Measurements from ENCODE around the gene FADS3.

FADS3 gene

DNA sequence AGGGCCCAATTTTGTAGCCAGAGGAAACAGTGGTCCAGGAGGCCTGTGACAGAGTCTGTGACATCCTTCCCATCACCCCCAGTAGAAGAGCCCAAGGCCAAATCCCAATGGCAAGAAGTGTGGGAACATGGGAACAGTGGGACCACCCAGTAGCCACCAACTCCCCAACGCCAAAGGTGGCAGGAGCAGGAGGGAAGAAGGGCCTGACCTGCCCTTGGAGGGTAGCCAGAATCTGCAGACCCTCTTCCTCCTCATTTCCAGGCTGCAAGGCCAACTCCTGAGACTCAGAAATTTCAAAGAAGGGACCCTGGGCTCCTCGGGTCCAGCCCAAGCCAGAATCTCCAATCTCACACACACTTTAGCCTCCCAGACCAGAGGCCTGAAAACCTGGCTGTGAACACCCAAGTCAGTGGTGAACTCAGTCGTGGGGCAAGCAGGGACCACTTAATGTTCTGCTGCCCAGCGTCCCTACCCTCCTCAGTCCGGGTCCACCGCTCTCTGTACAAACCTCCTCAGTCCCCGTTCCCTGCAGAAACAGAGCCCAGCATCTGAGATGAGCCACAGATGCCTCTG is 19.9 kb upstream of the FADS3 start:
- no peaks in the 10 kb centered on the region for H3K36me3 ChIP-seq (ENCODE audit: insufficient read depth, low read length)
- H3K9me3 ChIP-seq (ENCODE audit: insufficient read depth, low read length, severe bottlenecking): no peaks in the 10 kb centered on the region
- H2AFZ ChIP-seq (ENCODE audit: low read depth, low read length): no peak overlapping the region
- no peaks in the 10 kb centered on the region for H3K4me1 ChIP-seq (ENCODE audit: insufficient read depth, low read length)
- H3K79me2 ChIP-seq (ENCODE audit: insufficient read depth, low read length): no peaks in the 10 kb centered on the region
- no peaks in the 10 kb centered on the region for H4K20me1 ChIP-seq (ENCODE audit: insufficient read depth, low read length)
- H3K9ac ChIP-seq (ENCODE audit: low read depth, low read length): no peak overlapping the region
- no peak overlapping the region for H3K4me3 ChIP-seq (ENCODE audit: low read depth in 1 of 2, low read length in 2 of 2)
- TF ChIP-seq CTCF (IDR thresholded peaks at IDR 0.05; ENCODE audit: borderline replicate concordance, extremely low read depth, low read length, poor library complexity, severe bottlenecking) (no peak), EZH2 (IDR thresholded peaks at IDR 0.05; ENCODE audit: borderline replicate concordance, low read depth, low read length, severe bottlenecking) (no peak)
- H3K4me2 ChIP-seq (ENCODE audit: insufficient read depth, low read length): no peak overlapping the region
- no peak overlapping the region for H3K27ac ChIP-seq (ENCODE audit: low read length)
- DNase-seq (no peak), ATAC-seq (ENCODE audit: insufficient read depth, low read depth) (no peak)
- no peaks in the 10 kb centered on the region for H3K27me3 ChIP-seq (ENCODE audit: insufficient read depth, low read length, poor library complexity)

- H4K20me1 ChIP-seq (ENCODE audit: insufficient read depth, low read length): 0 out of 2 replicates have a peak, but pooled peaks cover 2% of the 10 kb centered on the region
- H3K9ac ChIP-seq (ENCODE audit: low read depth, low read length): no peak overlapping the region
- TF ChIP-seq EZH2 (IDR thresholded peaks at IDR 0.05; ENCODE audit: borderline replicate concordance, low read depth, low read length, severe bottlenecking) (no peak), CTCF (IDR thresholded peaks at IDR 0.05; ENCODE audit: borderline replicate concordance, extremely low read depth, low read length, poor library complexity, severe bottlenecking) (no peak)
- H3K27ac ChIP-seq (ENCODE audit: low read length): no peak overlapping the region
- H3K79me2 ChIP-seq (ENCODE audit: insufficient read depth, low read length): no peaks in the 10 kb centered on the region
- no peaks in the 10 kb centered on the region for H3K4me1 ChIP-seq (ENCODE audit: insufficient read depth, low read length)
- H3K4me2 ChIP-seq (ENCODE audit: insufficient read depth, low read length): no peak overlapping the region
- DNase-seq (no peak), ATAC-seq (ENCODE audit: insufficient read depth, low read depth) (no peak)
- H3K36me3 ChIP-seq (ENCODE audit: insufficient read depth, low read length): no peaks in the 10 kb centered on the region
- H2AFZ ChIP-seq (ENCODE audit: low read depth, low read length): no peak overlapping the region
- no peak overlapping the region for H3K4me3 ChIP-seq (ENCODE audit: low read depth in 1 of 2, low read length in 2 of 2)
- H3K27me3 ChIP-seq (ENCODE audit: insufficient read depth, low read length, poor library complexity): no peaks in the 10 kb centered on the region
- H3K9me3 ChIP-seq (ENCODE audit: insufficient read depth, low read length, severe bottlenecking): no peaks in the 10 kb centered on the region
These were observed 19.1 kb upstream of the FADS3 start for GRCh38 chr11:61910187-61911127.

DNA sequence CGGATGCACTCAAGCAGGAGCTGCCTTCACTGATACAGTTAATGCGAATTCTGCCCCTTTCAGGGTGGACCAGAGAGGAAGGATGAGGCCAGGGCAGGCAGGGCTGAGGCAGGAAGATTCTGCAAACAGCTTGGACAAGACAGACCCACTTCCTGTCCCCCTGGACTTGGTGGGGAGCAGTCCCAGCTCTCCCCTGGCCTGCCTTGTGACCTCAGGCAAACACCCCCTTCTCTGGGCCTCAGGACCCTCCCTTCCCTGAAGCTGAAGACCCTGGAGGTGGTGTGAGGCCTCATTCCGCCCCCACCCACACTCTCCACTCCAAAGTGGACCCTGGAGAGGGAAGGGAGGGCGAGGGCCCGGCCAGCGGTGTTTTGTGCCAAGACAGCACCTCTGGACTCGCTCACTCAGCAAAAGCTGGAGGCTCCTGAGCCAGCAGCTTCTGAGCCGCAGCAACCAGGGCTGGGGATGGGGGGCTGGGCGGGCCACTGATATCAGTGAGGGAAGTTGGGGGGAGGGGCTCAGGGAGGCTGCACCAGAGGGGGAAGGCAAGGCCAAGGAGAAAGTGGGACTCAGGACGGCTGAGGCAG is 17.5 kb upstream of the FADS3 start:
- Histone ChIP-seq H3K27me3 (ENCODE audit: insufficient read depth, low read length, poor library complexity) (no peaks in the 10 kb centered on the region), H3K9me3 (ENCODE audit: insufficient read depth, low read length, severe bottlenecking) (no peaks in the 10 kb centered on the region), H3K9ac (ENCODE audit: low read depth, low read length) (no peak overlapping the region), H3K36me3 (ENCODE audit: insufficient read depth, low read length) (no peaks in the 10 kb centered on the region), H3K4me2 (ENCODE audit: insufficient read depth, low read length) (no peak overlapping the region), H4K20me1 (ENCODE audit: insufficient read depth, low read length) (0 out of 2 replicates have a peak, but pooled peaks cover 2% of the 10 kb centered on the region), H3K4me1 (ENCODE audit: insufficient read depth, low read length) (no peaks in the 10 kb centered on the region), H2AFZ (ENCODE audit: low read depth, low read length) (no peak overlapping the region), H3K79me2 (ENCODE audit: insufficient read depth, low read length) (no peaks in the 10 kb centered on the region), H3K27ac (ENCODE audit: low read length) (no peak overlapping the region), H3K4me3 (ENCODE audit: low read depth in 1 of 2, low read length in 2 of 2) (no peak overlapping the region)
- no peak for TF ChIP-seq CTCF (IDR thresholded peaks at IDR 0.05; ENCODE audit: borderline replicate concordance, extremely low read depth, low read length, poor library complexity, severe bottlenecking)
- no peak for TF ChIP-seq EZH2 (IDR thresholded peaks at IDR 0.05; ENCODE audit: borderline replicate concordance, low read depth, low read length, severe bottlenecking)
- DNase-seq: no peak
- no peak for ATAC-seq (ENCODE audit: insufficient read depth, low read depth)
